GM12865 (cell line): ENCODE data around the gene SYNGR4.
A peak's percentile ranks its signal among the peaks of the same experiment; 100 is the strongest.

Experiments
- DNase-seq: peaks from one replicate; pipeline ENCODE4 v3.0.0; 2010; ENCODE audit warnings: low read depth
- H3K4me3 ChIP-seq: 2 replicates; pipeline ENCODE4 v1.5.1; 2011; ENCODE audit warnings: mild to moderate bottlenecking, low read depth, low read length, control low read depth
- CTCF ChIP-seq: IDR thresholded peaks from 2 replicates; pipeline ENCODE4 v1.5.1; 2011; ENCODE audit warnings: low read length, control low read depth, low read depth, inconsistent platforms; ENCODE audit not compliant: insufficient read depth; ENCODE audit errors: missing control alignments

The SYNGR4 gene

GRCh38 chr19:48405010-48405659 is 41.0 kb downstream of the SYNGR4 start:
- no peak overlapping the region for H3K4me3 ChIP-seq
- TF ChIP-seq CTCF = no peak
- DNase-seq = no peak

- peak; percentile 63 for DNase-seq
- TF ChIP-seq CTCF = no peak
- no peak overlapping the region for H3K4me3 ChIP-seq
These were observed 41.7 kb downstream of the SYNGR4 start for GRCh38 chr19:48405850-48406249.

GRCh38 chr19:48413879-48414587 is 49.9 kb downstream of the SYNGR4 start:
- no peak for TF ChIP-seq CTCF
- DNase-seq = no peak
- no peak overlapping the region for H3K4me3 ChIP-seq

- H3K4me3 ChIP-seq = no peak overlapping the region
- peak; percentile 86 for DNase-seq
- TF ChIP-seq CTCF = no peak
These were observed 51.2 kb downstream of the SYNGR4 start for GRCh38 chr19:48415395-48415794.

GRCh38 chr19:48415806-48416221 is 51.6 kb downstream of the SYNGR4 start:
- H3K4me3 ChIP-seq = no peak overlapping the region
- no peak for TF ChIP-seq CTCF
- no peak for DNase-seq

- DNase-seq = no peak
- no peak overlapping the region for H3K4me3 ChIP-seq
- no peak for TF ChIP-seq CTCF
These were observed 53.3 kb downstream of the SYNGR4 start for GRCh38 chr19:48417421-48417820.
